ENCODE data around the gene SLC35F3. TPM values are rescaled to one million over a fixed set of nuclear protein-coding genes. Genes with fewer than 3 reads are reported as not detected.
A peak's percentile ranks its signal among the peaks of the same experiment; 100 is the strongest.

The SLC35F3 gene
- total RNA-seq, 1 donor from 2014 or later = not detected

DNA sequence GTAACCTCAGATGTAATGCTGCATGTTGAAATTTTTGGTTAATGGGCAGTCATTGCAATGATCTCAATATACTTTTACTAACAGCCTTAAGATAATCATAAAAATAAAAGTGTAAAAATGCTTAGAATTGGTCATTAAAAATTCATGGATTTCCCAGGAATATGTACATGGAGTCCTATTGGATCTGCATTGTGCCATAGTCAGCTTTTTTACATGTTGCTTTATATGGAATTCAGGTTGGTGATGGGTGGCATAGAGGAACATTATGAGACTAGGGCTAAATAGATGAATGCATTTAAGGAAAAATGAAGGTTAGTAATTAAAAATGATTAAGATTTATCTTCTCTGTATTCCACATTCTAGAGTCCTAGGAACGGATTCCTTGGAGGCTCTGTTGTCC is 103.2 kb downstream of the SLC35F3 start:
- ATAC-seq = no peak
- intact Hi-C loops (cut with micrococcal nuclease) = no loop called here
- no peak for DNase-seq

DNA sequence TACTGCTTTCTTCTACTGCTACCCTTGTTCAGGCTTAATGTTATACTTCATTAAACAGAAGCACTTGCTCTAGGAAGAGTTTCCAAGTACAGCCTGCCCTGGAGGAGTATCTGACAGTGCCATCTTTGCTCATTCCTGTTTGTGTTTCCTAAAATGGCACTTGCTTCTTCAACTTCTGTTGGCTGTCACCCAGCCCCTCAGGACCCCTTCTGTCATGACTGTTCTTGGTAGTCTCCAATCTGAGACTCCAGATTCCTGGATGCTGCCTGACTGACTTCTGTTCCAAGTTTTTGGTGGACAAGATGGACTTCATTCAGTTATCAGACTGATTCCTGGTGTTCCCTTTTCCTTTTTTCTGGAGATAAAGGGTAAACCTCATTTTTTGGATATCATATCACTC is 104.1 kb downstream of the SLC35F3 start:
- DNase-seq (no peak), ATAC-seq (no peak)
- intact Hi-C loops (cut with micrococcal nuclease) = no loop called here

DNA sequence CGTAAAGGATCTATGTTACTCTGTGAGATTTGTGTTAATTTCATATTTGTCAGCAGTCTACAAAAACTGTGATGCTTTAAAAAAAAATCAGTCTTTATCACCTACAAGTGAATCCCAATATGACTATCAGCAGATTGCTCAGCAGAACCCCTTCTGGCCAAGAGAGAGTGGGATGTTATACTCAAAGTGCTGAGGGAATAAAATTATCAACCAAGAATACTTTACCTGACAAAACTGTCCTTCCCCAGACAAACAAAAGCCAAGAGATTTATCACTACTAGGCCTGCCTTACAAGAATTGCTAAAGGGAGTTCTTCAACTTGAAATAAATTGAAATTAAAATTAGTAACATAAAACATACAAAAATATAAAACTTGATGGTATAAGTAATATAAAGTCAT is 105.2 kb downstream of the SLC35F3 start:
- intact Hi-C loops (cut with micrococcal nuclease) = no loop called here
- no peak for DNase-seq
- ATAC-seq = no peak

GRCh38 chr1:234014208-234014607 is 109.7 kb downstream of the SLC35F3 start:
- intact Hi-C loops (cut with micrococcal nuclease) = no loop called here

GRCh38 chr1:234018816-234019215 is 114.3 kb downstream of the SLC35F3 start:
- intact Hi-C loops (cut with micrococcal nuclease) = no loop called here
- ATAC-seq (no peak), DNase-seq (no peak)

More at GRCh38 chr1:234014208-234014607, 109.7 kb downstream of the SLC35F3 start:
- ATAC-seq = no peak
- DNase-seq = no peak

- no peak for DNase-seq
- intact Hi-C loops (cut with micrococcal nuclease) = no loop called here
- ATAC-seq = no peak
These were observed 114.9 kb downstream of the SLC35F3 start for GRCh38 chr1:234019387-234019786.

DNA sequence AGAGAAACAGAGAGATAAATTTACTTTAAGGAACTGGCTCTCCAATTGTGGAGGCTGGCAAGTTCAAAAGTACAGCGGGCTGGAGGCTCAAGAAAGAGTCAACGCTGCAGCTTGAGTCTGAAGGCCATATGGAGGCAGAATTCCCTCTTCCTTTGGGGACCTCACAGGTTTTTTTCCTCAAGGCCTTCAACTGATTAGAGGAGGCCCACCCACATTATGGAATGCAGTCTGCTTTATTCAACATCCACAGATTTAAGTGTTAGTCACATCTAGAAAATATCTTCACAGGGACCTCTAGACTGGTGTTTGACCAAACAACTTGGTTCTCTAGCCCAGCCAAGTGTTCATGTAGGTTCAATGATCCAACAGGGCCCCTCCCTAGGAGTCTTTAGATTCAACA is 117.8 kb downstream of the SLC35F3 start:
- ATAC-seq (no peak), DNase-seq (no peak)
- intact Hi-C loops (cut with micrococcal nuclease) = no loop called here

DNA sequence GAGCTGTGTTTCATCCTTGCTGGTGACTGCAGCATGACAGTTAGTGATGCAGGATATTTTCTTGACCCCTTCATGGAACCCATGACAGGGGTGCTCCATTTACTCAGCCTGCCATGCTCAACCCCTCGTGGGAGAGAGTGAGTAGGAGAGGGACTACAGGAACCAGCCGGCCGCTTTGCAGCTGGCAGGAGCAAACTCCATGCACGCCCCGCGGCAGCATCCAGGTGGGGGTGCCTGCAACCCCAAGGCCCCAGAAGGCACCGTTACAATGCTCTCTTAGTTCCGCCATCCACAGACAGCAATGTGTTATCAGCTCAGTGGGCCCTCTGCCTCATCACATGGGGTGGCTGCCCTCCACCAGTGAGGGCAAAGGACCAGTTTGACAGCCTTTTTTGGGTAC is 135.1 kb downstream of the SLC35F3 start:
- ATAC-seq (no peak), DNase-seq (no peak)
- intact Hi-C loops (cut with micrococcal nuclease) = no loop called here

DNA sequence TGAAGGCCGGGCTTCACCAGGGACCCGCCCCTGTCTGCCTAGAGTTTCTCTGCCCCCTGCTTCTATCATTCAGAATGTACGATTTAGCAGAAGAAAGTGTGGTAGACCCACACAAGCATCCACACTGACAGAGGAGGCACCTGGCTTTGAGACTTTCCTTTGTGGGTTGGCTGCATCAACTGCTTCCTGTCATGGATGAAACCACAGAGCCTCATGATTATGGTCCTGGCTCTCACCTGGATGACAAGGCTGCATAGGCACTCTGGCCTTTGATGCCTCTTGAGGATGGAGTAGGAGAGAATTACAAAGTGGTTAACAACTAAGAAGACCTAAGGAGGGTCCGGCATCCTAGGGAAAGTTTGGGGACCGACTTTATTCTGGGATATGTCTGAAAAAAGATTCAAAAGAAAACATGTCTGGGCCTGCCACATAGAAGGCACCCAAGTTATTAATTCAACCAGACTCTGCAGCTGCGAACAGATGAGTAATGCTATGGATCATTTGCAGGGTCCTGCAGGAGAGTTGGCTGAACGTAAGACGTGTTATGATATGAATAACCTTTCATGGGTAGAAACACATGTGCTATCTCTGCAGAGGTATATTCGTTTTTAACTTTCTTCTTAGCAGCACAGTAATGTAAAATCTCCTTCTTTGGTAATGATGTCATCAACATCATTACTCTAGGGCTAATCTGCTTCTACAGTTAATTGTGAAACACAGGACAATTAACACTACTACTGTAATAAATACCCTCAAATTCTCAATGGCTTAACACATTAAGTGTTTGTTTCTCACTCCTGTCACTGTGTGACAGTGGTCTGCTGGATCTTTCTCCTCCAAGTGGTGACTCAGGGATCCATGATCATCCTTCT is 136.2 kb downstream of the SLC35F3 start:
- intact Hi-C loops (cut with micrococcal nuclease) = no loop called here
- ATAC-seq (no peak), DNase-seq (no peak)

DNA sequence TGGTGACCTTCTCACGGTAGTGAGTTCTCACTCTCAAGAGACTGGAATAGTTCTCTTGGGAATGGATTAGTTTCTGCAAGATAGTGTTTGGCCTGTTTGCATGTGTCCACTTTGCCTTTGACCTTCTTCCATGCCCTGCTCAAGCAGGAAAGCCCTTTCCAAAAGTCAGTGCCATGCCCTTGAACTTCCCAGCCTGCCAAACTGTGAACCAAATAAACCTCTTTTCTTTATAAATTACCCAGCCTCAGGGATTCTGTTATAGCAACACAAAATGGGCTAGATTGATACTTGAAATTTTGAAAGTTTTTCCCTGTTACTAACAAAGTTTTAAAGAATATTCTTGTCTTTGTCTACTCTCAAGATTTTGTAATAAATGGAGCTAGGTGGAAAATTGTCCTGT is 139.6 kb downstream of the SLC35F3 start:
- intact Hi-C loops (cut with micrococcal nuclease) = no loop called here
- DNase-seq (no peak), ATAC-seq (no peak)

- DNase-seq (no peak), ATAC-seq (no peak)
- intact Hi-C loops (cut with micrococcal nuclease) = no loop called here
These were observed 142.6 kb downstream of the SLC35F3 start for GRCh38 chr1:234047123-234047522.

DNA sequence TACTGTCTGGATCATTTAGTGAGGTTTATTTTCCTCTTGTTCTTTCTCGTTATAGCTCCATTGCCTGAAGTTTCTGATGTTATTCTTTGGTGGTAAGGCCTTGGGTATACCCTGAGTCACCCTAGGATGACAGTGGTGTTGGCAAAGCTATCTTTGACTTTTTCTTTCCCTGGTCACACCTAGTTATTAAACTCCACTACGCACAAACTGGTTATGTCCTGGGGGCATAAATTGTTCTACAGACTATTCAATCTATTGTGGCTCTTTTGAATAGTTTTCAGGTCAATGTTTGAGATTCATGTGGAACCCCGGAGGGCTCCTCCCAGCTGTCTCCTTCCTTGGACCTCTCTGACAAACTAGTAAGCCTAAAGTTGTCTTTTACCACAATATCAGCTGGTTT is 157.7 kb downstream of the SLC35F3 start:
- ATAC-seq (no peak), DNase-seq (no peak)
- intact Hi-C loops (cut with micrococcal nuclease) = no loop called here

GRCh38 chr1:234065794-234066447 is 161.4 kb downstream of the SLC35F3 start:
- ATAC-seq (peak; percentile 48), DNase-seq (peak; percentile 88)
- intact Hi-C loops (cut with micrococcal nuclease) = no loop called here

GRCh38 chr1:234067581-234068337 is 163.3 kb downstream of the SLC35F3 start:
- ATAC-seq (no peak), DNase-seq (no peak)
- intact Hi-C loops (cut with micrococcal nuclease) = no loop called here

- DNase-seq (no peak), ATAC-seq (no peak)
- intact Hi-C loops (cut with micrococcal nuclease) = loop anchor here (10.0 kb wide), 1 partner anchor 635 kb away; no protein-coding TSS in a partner anchor
These were observed 165.3 kb downstream of the SLC35F3 start for GRCh38 chr1:234069760-234070159.

- no peak for DNase-seq
- intact Hi-C loops (cut with micrococcal nuclease) = loop anchor here (10.0 kb wide), 1 partner anchor 638 kb away; no protein-coding TSS in a partner anchor
- ATAC-seq = no peak
These were observed 168.3 kb downstream of the SLC35F3 start for GRCh38 chr1:234072793-234073192.

DNA sequence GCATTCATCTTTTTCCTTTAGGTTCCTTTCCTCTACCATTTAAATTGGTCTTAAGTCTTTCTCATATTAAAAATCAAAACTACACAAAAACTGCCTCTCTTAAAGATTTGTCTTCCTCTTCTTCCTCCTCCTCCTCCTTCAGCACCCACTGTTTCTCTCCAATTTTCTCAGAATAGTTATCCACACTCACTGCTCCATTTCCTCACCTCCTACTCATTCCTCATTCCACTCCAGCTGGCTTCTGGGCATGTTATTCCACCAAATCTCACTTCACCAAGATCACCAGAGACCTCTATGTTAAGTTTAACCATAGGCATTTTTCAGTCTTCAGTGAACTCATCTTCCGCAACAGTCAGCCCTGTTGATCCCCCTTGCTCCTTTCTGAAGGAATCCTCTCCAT is 173.7 kb downstream of the SLC35F3 start:
- ATAC-seq (no peak), DNase-seq (no peak)
- intact Hi-C loops (cut with micrococcal nuclease) = loop anchor here (10.0 kb wide), 1 partner anchor 643 kb away; no protein-coding TSS in a partner anchor

GRCh38 chr1:234079896-234080295 is 175.4 kb downstream of the SLC35F3 start:
- no peak for DNase-seq
- intact Hi-C loops (cut with micrococcal nuclease) = loop anchor here (10.0 kb wide), 1 partner anchor 645 kb away; no protein-coding TSS in a partner anchor
- no peak for ATAC-seq

- intact Hi-C loops (cut with micrococcal nuclease) = no loop called here
- DNase-seq (no peak), ATAC-seq (peak; percentile 51)
These were observed 179.0 kb downstream of the SLC35F3 start for GRCh38 chr1:234083460-234083859.

- intact Hi-C loops (cut with micrococcal nuclease) = no loop called here
- DNase-seq (no peak), ATAC-seq (no peak)
These were observed 184.9 kb downstream of the SLC35F3 start for GRCh38 chr1:234089396-234089795.

Data from left ventricle myocardium superior (tissue), 1 donor.